GM18520 (cell line): ENCODE results near the gene EXOSC1.
"Not testable (repeated sequence)": the region's sequence is repeated elsewhere in the genome, so short reads cannot be mapped to it uniquely, and the experiment has no call there.

Experiments used
- ATAC-seq: cut with Tn5 transposase; IDR thresholded peaks from one replicate; pipeline ENCODE4 v1.9.1; 2021; ENCODE audit not compliant: unreplicated experiment

Gene EXOSC1, protein sequence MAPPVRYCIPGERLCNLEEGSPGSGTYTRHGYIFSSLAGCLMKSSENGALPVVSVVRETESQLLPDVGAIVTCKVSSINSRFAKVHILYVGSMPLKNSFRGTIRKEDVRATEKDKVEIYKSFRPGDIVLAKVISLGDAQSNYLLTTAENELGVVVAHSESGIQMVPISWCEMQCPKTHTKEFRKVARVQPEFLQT

DNA sequence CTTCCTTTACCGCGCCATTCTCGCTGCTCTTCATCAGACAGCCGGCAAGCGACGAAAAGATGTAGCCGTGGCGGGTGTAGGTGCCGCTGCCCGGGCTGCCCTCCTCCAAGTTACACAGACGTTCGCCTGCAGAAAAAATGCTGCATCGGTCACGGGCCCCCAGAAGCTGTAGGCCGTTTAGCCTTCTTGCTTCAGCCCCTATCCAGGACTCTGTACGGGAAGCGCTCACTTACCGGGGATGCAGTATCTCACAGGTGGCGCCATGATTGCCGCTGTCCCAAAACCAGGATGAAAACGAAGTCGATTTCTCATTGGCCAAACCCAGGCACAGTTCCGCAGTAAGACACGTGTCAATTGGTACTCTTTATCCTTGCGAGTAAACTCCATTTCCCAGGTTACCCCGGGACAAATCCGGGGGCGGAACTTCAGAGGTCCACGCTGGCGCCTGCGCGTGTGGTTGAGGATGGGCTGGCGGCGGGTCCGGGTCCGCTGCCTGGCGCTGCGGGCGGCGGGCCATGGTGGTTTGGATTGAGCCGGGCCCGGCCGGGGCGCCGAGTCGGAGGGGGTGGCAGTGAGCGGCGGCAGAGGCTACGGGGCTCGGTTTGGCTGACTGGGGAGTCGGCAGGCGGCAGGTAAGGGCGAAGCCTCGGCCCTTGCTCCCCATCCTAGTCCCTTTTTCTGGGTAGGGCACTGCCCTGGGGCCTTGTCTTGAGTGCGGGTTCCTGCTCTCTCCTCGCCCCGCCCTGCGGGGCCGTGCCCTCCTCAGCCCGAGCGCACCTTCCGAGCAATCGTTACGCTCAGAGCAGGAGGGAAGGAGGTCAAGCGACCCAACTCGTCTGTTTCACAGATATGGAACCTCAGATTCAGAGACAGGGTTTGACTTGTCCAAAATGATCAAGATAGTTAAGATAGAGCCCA, at the start of gene EXOSC1, which contains the start of gene ZDHHC16:
TSS of gene EXOSC1 (minus strand) at position 285 of the 918 bp plus-strand sequence. CDS start at position 264, 21 bp downstream.
TSS of gene ZDHHC16 (plus strand) at position 454 of the 918 bp plus-strand sequence. CDS start 5,501 bp downstream, outside the sequence.
- peak; percentile 96 for ATAC-seq

DNA sequence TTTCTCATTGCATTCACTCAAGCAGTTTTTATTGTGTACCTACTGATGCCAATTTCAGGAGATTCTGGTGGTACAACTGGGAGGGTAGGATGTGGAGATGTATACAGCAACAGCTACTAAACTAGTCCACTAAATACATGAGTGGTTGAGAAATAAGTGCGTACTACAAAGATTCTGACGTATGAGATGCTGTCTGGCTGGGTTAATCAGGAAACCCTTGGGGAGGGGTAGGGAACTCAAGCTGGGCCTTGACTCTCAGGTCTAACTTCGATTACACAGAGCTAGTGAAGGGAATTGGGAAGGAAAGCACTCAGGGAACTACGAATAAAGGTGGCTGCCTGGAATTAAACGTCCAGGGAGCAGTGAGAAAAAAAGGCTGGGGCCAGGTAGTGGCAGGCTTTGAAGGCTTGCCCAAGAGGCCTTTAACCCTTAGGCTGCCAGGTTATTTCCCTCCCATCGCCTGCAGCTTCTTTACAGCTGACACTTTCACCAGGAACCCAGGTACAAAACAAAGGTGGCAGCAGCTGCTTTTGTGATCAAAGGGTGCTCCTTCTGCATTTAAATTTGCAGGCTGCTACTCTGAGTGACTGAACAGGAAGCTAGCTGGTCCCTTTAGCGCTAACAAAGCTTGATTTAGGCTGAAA, 49.2 kb upstream of the EXOSC1 start:
- no peak for ATAC-seq

DNA sequence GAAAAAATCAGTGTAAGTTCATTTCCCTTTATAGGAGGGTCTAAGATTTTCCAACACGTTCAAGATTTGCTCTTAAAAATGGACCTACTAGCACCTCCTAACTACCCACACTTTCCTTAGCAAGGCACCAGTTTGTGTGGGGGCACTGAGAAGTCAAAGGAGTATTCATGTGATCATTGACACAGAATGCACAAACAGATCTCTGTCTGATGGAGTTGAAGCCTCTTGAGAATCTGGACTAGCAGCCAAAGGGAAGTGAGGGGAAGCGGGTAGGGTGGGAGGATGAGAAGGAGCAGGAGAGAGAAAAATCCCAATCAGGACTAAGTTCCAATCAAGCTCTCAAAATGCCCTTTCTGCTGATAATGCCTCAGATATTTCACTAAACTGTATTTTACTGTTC, 48.3 kb upstream of the EXOSC1 start:
- no peak for ATAC-seq

DNA sequence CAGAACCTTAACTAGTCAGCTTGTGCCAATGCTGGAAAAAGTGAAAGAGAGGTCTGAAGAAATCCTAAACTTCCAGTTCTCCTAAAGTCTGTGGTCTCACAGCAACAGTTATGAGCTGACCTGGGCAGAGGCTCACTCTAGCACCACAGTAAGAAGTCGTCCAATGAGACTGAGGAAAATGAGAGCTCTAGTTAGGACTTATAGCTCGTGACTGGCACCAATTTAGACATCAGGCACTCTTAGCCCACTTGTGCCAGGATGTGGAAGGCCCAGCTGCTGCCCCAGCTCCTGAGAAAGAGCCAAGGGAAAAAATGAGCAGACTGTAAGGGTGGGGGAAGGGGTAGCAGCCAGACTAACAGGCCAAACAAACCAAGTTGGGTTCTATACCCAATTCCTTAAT, 44.8 kb upstream of the EXOSC1 start:
- no peak for ATAC-seq

DNA sequence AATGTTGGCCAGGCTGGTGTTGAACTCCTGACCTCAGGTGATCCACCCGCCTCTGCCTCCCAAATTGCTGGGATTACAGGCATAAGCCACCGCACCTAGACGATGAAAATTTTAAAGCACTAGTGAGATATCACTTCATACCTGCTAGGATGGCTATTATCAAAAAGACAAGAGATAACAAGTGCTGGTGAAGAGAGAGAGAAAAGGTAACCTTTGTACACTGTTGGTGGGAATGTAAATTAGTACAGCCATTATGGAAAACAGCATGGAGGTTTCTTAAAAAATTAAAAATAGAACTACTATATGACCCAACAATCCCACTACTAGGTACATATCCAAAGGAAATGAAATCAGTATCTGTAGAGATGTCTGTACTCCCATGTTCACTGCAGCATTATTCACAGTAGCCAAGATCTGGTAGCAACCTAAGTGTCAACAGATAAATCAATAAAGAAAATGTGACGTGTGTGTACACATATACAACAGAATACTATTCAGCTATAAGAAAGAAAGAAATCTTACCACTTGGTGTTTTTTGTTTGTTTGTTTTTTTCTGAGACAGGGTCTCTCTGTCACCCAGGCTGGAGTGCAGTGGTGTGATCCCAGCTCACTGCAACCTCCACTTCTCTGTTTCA, 40.0 kb upstream of the EXOSC1 start:
- no peak for ATAC-seq

DNA sequence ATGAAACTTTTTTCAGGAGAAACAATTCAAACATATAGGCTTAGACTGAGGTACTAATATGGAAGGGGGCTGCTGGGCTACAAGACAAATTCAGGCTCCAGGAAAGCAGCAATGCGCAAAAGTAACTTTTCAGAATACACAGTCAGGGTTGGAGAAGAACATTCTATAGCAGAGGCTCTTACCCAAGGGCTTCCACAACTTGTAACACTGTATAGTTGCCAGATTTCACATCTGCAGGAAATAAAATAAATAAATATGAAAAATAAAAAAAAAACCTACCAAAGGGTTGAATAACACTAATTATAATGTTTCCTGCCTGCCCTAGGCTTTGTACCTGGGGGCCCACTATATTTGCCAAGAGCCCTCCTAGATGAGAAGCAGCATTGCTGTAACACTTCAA, 38.1 kb upstream of the EXOSC1 start:
- no peak for ATAC-seq

DNA sequence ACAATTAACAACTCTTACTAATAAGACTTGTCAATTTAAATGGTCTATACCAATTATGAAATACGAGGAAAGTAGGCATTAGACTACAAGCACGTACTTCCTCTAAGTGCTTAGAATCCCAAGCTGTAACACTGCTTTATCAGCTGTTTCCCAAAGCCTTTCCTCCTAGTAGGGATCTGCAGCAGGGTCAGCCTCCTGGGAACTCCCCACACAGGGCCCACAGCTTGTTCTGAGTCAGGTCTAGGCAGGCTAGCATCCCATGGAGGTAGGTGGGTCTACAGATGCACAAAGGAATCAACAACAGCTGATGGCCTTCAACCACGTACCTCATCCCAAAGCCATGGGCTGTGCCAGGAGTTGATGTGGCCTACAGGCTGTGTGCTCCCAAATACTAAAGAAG, 37.7 kb upstream of the EXOSC1 start:
- ATAC-seq = no peak

DNA sequence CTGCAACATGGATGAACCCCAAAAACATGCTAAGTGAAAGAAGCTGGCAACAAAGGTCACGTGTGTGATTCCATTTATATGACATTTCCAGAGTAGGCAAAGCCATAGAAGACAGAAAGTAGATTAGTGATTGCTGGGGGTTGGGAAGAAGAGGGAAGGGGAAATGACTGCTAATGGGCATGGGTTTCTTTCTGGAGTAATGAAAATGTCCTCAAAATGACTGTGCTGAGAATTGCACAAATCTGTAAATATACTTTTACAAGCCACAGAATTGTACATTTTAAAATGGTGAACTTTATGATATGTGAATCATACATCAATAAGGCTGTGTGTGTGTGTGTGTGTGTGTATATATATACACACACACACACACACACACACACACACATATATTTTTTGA, 36.6 kb upstream of the EXOSC1 start:
- ATAC-seq = no peak

DNA sequence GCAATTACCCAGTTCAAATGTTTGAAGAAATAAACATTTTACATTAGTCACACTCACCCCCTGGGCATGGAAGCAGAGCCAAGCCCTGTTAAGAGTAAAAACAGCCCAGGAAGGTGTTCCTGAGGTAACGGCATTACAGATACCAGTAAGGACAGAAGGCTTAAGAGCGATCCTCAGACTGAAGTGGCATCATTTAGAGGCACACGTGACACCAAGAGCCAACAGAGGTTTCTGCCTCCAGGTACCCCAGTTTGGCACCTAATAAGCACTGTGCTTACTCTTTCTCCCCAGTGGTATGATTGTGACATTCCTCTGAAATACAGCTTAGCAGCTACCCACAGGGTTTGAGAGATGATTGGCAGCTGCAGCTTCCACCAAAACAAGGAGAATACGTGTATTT, 35.3 kb upstream of the EXOSC1 start:
- ATAC-seq = no peak

DNA sequence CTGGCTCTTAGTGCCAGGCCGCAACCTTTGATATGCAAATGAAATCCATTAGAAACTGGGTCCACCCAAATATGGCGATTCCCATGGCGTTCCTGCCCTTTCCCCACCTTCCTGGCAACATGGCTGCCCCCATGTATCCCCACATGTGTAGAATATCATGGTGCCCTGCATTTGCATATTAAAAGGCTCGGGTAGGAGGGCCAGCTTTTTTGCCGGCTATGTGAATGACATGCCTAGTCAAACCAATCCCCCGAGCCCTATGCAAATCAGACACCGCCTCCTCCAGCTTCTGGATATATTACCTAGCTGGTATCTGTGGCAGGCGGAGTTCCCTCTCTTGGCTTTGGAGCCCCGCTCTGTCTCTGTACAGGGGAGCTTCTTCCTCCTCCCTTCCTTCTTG, 34.1 kb upstream of the EXOSC1 start:
- ATAC-seq = no peak

DNA sequence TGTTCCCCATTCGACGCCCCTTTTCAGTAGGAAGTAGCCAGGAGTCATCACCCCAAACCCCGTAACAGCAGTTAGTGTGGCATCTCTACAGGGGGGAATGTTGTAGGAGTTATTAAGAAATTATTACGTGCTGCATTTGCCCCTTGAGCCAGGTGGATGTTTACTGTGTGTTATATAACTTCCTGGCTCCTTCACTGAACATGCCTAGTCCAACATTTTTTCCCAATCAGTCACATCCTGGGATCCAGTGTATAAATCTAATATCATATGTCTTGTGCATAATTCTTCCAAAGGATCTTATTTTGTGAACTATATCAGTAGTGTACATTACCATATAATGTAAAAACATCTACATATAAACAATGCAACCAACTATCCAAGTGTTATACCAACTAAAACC, 33.6 kb upstream of the EXOSC1 start:
- ATAC-seq = not testable (repeated sequence)

DNA sequence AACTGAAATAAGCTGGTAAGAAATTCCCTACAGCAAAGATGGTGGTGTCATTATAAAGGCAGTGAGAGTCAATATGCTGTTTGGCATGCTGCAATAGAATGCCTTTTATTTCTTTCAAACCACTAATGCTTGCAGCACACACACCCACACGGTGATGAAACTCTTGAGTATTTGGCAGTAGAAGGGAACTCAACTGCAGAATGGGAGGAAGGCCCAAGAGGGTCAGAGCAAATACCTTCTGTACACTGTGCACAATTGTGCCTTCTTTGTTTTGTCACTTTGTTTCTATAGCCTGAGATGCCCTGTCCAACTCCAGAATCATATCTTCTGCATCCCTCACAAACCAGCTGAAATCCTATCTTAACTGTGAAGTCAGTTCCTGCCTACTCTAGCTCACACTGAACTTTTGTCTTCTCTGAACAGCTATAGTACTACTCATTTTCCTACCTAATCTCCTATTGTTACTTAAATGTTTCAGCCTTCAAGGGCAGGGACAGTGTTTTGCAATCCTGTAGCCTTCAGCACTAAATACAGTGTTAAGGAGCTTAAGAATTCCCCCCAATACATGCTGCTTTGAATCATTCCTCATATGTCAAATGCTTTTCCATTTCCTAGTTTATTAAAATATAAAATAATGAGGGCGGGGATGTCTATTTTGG, 30.3 kb upstream of the EXOSC1 start:
- no peak for ATAC-seq

DNA sequence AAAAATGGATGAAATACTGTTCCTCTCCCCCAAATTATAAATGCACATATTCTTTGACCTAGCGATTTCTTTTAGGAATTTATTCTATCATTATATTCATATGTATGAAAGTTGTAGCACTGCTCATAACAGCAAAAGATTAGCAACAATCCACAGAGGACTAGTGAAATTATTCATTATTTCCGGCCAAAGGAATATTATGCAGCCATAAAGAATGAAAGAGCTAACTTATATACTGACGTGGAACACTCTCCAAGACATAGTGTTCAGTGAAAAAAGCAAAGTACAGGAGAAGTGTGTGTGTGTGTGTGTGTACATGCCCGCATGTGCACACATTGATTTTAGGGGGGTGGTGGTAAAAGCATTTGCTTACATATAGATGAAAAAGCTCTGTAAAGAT, 29.1 kb upstream of the EXOSC1 start:
- no peak for ATAC-seq

DNA sequence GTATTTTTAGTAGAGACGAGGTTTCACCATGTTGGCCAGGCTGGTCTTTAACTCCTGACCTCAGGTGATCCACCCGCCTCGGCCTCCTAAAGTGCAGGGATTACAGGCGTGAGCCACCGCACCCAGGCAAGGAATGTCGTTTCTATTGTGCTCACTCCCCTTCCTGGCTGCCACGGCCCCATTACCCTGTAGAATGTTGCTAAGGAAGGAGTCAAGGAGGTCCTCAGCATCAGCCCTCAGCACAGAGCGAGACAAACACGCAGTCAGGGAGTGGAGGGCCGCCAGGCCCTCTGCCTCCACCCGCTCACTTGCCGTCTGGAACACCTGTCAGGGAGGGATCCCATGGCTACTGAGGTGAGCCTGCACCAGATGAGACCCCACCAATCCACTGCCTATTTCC, 23.0 kb upstream of the EXOSC1 start:
- not testable (repeated sequence) for ATAC-seq

DNA sequence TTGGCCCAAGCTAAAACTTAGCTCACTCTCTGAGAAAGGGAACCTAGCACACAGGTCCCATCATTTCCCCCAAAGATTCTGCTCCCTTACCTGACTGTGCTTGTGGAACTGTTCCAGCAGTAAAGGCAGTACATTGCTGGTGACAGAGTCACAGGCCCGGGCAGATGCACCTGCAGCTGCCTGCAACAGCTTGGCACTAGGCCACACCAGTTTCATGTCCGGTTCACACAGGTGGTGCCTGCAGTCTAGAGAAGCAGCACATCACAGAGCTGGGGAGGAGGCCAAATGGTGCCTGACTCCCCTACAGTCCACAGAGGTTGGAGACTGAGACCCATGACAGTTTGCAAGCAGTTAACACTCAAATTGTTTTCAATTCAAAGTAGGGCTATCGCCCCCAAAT, 22.4 kb upstream of the EXOSC1 start:
- no peak for ATAC-seq

DNA sequence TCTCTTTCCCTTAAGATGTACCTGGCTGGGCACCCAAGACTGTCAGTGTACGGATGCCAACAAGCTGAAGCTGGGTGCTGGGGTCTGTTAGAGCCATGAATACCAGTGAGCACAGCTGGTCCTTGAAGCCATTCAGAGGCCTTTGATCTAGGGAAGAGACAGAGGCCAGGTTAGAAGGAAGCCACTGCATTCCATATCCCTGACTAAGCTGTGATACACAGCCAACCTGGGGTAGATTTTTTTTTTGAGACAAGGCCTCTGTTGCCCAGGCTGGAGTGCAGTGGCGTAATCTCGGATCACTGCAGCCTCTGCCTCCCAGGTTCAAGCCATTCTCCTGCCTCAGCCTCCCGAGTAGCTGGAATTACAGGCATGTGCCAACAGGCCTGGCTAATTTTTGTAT, 20.9 kb upstream of the EXOSC1 start:
- ATAC-seq = no peak

DNA sequence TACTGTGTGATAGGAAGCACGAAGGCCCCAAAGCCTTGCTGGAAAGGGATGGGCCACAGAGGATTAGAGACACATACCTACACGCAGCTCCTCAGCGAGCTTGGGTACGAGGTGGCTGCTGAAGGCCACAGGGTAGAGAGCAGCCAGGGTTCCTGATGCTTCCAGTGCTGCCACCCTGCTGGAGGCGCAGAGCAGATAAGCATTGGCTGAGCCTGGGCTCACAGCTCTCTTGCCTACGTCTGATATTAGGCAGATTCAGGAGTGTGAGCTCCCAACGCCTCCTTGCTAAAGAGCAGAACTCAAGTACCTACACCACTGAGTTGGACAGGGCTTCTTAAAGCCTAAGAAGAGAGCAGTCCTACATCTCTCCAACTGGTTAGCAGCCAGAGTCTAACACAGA, 20.2 kb upstream of the EXOSC1 start:
- no peak for ATAC-seq

DNA sequence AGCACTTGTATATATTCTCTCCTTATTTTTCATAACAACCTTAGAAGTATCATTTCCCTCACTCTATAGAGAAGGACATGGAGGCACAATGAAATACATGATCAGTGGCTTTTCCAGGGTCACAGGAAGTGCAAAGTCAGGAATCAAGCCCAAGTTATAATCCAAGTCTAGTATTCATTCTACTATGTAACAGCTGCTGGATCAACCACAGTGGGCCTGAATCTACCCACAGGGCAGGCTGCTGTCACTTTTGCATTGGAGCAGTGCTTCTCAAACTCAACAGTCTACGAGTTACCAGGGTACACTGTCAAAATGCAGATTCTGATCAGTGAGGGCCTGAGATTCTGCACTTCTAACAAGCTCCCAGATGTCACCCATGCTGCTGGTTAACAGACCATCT, 18.4 kb upstream of the EXOSC1 start:
- no peak for ATAC-seq

DNA sequence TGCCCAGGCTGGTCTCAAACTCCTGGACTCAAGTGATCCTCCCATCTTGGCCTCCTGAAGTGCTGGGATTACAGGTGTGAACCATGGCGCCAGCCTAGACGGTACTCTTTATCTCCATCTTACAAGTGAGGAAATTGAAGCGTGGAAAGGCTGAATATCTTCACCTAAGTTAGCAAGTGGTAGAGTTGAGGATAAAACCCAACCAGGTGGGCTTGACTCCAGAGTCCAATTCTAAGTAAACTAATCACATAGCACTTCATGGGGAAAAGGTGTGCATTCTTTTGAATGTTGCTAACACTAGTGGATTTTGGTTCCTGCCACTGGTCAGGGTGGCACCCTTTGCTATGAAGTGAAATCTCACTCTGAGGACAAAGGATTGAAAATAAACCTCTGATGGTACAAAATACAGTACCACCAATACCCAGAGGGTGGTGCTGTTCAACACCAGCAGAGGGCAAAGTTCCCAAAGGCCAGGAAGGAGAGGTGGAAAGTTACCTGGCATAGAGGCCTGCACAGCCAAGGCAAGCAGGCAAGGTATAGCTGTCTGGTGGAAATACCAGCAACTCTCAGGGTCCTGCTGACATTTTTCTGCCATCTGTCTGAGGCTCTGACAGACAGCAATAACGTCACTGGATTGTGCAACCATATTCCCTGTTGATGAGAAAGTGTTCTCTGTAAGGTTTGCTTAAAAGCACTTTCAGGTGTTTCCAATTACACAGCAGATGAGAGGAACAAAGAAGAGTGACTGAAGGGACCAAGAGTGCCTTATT, 17.7 kb upstream of the EXOSC1 start:
- ATAC-seq = no peak

DNA sequence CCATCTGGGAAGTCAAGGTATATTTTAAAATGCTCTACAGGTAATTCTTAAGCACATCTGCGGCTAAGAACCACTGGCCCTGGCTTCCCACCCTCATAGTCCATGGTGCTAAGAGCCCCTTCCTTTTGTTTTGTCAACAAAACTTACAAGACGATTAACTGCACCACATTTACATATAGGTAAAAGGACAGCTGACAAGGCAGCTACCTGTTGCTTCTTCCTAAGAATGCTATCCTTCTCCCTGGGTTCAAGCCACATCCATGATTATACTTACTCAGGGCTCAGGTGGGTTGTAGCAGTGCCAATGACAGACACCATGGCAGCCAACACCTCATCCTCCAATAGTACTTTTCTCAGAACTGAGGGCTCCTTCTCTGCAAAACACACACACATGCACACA, 16.5 kb upstream of the EXOSC1 start:
- no peak for ATAC-seq
